PC-3 (cell line): ENCODE results near the gene PDE3B.

Experiments used
- EZH2 ChIP-seq: fragments of 300-600 bp; sonication (generic); IDR thresholded peaks from one replicate; pipeline ENCODE4 v1.6.1; 2017; ENCODE audit warnings: antibody characterized with exemption, mild to moderate bottlenecking, low read length; ENCODE audit not compliant: unreplicated experiment
- EZH2phosphoT487 ChIP-seq: fragments of 300-600 bp; sonication (generic); IDR thresholded peaks from 2 replicates; pipeline ENCODE4 v1.6.1; 2018; ENCODE audit warnings: mild to moderate bottlenecking, antibody characterized with exemption, low read length, borderline replicate concordance
- TF ChIP-seq, protein P1 (sequence below): fragments of 300-600 bp; sonication (generic); conservative IDR thresholded peaks from 2 replicates; pipeline ENCODE4 v1.5.1; 2017; ENCODE audit warnings: antibody characterized with exemption, low read depth, mild to moderate bottlenecking, low read length

GRCh38 chr11:14636119-14636518 lies 7.5 kb upstream of the PDE3B start:
- TF ChIP-seq, protein P1, sequence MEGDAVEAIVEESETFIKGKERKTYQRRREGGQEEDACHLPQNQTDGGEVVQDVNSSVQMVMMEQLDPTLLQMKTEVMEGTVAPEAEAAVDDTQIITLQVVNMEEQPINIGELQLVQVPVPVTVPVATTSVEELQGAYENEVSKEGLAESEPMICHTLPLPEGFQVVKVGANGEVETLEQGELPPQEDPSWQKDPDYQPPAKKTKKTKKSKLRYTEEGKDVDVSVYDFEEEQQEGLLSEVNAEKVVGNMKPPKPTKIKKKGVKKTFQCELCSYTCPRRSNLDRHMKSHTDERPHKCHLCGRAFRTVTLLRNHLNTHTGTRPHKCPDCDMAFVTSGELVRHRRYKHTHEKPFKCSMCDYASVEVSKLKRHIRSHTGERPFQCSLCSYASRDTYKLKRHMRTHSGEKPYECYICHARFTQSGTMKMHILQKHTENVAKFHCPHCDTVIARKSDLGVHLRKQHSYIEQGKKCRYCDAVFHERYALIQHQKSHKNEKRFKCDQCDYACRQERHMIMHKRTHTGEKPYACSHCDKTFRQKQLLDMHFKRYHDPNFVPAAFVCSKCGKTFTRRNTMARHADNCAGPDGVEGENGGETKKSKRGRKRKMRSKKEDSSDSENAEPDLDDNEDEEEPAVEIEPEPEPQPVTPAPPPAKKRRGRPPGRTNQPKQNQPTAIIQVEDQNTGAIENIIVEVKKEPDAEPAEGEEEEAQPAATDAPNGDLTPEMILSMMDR, result no peak
- TF ChIP-seq EZH2 (no peak), EZH2phosphoT487 (no peak)
